ENCODE data around the gene AUP1.
"Not testable (repeated sequence)": the region's sequence is repeated elsewhere in the genome, so short reads cannot be mapped to it uniquely, and the experiment has no call there.

The AUP1 gene, protein sequence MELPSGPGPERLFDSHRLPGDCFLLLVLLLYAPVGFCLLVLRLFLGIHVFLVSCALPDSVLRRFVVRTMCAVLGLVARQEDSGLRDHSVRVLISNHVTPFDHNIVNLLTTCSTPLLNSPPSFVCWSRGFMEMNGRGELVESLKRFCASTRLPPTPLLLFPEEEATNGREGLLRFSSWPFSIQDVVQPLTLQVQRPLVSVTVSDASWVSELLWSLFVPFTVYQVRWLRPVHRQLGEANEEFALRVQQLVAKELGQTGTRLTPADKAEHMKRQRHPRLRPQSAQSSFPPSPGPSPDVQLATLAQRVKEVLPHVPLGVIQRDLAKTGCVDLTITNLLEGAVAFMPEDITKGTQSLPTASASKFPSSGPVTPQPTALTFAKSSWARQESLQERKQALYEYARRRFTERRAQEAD

DNA sequence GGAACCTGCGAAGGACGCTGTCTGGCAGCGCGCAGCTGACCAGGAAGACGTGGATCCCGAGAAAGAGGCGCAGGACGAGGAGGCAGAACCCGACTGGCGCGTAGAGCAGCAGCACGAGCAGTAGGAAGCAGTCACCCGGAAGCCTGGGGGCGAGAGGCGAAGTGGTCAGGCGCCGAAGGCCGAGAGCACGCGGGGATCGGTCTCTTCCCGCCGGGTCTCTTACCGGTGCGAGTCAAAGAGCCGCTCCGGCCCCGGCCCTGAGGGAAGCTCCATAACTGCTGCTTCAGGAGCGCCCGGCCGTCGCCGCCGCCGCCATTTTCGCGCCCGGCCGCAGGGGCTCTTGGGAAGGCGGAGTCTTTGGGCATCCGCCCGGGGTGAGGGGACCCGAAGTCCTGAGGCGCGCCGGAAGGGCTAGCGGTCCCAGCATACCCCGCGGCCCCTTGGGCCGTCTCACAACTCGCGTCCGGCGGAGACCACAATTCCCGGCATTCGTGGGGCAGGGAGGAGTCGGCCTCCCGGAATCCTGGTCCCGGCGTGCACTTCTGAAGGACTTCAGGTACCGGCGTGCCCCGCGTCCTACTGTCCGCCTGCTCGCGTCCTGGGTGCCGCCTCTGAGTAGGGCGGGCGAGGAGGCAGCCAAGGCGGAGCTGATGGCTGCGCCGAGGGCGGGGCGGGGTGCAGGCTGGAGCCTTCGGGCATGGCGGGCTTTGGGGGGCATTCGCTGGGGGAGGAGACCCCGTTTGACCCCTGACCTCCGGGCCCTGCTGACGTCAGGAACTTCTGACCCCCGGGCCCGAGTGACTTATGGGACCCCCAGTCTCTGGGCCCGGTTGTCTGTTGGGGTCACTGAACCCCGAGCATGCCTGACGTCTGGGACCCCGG lies at the start of gene AUP1, which contains the start of gene HTRA2:
TSS of gene AUP1 (minus strand) at position 350 of the 882 bp plus-strand sequence. CDS start at position 273, 77 bp downstream.
TSS of gene HTRA2 (plus strand) at position 577 of the 882 bp plus-strand sequence. CDS start at position 651, 74 bp downstream.
- DNase-seq = peak; percentile 85 to 99 (median 98)

DNA sequence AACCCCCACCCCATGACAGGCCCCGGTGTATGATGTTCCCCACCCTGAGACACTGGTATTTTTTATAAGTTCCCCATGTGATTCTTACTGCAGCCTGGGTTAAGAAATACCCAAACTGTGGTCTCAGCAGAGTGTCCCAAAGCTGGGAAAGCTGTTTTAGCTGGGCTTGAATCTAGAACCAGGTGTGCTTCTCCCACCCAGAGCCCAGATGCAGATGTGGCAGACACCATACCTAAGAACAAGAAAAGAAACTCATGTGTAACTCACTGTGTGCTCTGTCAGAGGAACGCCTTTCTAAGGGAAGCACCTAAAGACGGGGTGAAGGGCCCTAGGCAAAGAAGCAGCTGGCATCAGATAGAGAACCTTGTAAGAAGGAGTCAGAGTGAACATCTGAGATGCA lies 48.9 kb upstream of the AUP1 start:
- DNase-seq = no peak

- no peak for DNase-seq
These were observed 47.9 kb upstream of the AUP1 start for GRCh38 chr2:74577448-74577847.

GRCh38 chr2:74576863-74577229 lies 47.3 kb upstream of the AUP1 start:
- peak in 9 of 58 donors; percentile 9 to 63 (median 26) for DNase-seq

GRCh38 chr2:74576211-74576862 lies 46.8 kb upstream of the AUP1 start:
- DNase-seq = no peak

DNA sequence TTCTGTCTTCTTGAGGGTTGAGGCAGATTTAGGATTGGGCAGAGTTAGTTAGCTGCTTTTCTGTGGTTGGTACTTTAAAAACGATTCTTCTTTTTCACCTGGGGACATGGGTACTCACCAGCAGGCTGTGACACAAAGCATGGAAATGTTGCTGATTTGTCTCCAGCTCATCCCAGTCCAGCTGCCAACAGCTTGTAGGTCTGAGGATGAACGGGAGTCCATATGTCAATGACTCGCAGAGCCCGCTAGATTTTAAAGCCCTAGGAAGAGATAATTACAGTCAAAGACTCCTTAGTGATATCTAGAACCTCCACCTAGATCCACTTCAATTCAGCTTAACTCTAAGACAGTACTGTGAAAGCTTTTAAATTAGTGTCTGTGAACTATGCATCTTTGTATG lies 45.8 kb upstream of the AUP1 start:
- no peak for DNase-seq

DNA sequence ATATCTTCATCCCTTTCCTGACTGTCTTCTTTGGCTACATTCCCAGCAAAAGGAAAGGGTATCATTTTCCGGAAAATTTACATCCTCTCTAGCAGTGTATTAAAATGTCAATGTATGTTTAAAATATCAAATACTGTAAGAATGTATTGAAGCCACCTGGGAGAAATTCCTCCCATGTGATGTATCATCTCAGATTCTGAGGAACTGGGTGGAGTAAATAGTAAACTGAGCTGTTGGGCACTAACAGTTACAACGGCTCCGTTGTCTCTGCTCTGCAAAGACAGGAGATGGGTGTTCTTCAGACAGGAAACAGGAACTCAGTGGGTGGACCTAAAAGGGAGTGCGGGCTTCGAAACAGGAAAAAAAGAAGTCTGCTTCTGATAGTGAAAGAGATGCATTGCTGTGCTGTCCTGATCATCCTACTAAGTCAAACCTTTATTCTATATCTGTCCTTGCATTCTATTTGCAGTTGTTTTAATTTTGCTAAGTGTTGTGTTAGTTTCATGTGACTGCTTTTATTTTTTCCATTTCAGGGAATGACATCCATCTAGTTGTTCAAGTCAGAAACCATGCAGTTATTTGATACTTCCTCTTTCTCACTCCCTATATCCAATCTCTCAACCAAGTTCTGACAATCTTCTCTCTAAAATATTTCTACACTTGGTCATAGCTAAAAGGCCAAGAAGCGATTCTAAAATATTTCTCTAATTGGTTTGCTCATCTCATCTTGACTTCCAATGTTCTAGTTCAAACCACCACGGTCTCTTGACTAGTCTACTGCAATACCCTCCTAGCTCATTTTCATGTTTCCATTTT lies 44.4 kb upstream of the AUP1 start:
- peak in 1 of 58 donors; percentile 30 for DNase-seq

DNA sequence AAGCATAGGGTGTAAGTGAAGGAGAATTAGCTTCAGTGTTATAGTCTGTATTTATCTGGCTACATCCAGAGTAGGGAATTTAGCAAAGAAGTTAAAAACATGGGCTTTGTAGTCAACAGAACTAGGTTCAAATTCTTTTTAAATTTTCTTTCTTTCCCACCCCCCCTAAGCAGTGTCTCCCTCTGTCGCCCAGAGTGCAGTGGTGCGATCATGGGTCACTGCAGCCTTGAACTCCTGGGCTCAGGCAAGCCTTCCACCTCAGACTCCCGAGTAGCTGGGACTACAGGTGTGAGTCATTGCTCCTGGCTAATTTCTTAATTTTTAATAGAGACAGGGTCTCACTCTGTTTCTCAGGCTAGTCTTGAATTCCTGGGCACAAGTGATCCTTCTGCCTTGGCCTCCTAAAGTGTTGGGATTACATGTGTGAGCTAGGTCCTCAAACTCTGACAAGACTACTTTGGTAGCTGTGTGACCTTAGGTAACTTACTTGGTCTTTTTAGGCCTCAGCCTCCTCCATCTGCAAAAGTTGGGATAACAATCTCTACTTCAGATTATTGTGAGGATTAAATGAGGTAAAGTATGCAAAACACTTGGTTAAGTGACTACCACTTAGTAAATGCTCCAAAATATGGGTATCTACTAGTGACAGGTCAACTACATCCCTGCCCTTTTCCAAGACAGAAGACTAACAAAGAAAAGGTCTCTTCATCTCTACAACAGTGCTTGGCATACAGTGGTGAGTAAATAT lies 42.8 kb upstream of the AUP1 start:
- no peak for DNase-seq

DNA sequence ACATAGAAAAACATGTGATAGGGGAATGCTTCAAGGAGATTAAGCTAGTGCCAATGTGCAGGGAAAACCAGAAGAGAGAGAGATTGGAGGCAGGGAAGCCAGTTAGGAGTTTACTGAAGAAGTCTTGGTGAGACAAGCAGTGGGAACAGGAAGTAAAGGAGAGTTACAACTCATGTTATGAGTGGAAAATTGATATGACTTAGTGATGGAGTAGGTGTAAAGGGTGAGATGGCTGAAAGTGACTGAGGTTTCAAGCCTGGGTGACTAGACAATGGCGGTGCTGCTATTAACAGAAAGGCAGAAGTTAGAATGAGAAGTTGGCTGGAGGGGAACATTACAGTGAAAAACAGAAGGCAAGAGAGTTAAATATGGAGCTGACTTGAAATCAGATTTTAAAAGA lies 41.6 kb upstream of the AUP1 start:
- DNase-seq = no peak

DNA sequence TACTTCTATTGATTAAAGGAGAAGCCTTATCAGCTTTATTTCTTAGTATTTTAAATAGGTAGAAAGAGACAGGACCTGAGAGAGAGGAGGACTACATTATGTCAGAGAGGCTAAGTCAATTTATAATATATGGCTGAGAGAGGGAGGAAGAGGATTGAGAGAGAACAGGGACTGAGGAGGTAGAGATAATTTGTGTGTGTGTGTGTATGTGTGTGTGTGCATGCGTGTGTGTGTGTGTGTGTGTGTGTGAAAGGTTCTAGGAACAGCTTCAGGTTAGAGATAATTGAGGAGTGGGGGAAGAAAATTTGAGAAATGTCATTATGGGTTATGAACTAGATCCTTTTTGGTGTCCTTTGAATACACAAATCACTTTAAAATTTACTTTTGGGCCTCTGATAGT lies 40.2 kb upstream of the AUP1 start:
- no peak for DNase-seq

- no peak for DNase-seq
These were observed 38.4 kb upstream of the AUP1 start for GRCh38 chr2:74567881-74568280.

DNA sequence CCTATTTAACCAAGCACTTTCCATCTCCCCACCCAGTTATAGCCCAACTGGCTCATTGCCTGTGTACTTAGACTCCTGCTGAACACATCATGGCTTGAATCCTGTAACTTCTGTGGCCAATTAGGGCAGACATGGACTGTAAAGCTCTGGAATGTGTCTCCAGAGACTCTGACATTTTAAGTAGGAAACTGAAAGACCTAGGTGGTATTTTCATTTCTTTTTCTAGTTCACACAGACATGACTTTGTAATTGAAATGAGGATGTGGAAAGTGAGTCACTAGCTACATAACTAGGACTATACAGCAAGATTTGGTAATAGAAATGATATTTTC lies 37.2 kb upstream of the AUP1 start:
- no peak for DNase-seq

GRCh38 chr2:74566076-74566753 lies 36.7 kb upstream of the AUP1 start:
- DNase-seq = no peak

- DNase-seq = no peak
These were observed 34.7 kb upstream of the AUP1 start for GRCh38 chr2:74564222-74564621.

DNA sequence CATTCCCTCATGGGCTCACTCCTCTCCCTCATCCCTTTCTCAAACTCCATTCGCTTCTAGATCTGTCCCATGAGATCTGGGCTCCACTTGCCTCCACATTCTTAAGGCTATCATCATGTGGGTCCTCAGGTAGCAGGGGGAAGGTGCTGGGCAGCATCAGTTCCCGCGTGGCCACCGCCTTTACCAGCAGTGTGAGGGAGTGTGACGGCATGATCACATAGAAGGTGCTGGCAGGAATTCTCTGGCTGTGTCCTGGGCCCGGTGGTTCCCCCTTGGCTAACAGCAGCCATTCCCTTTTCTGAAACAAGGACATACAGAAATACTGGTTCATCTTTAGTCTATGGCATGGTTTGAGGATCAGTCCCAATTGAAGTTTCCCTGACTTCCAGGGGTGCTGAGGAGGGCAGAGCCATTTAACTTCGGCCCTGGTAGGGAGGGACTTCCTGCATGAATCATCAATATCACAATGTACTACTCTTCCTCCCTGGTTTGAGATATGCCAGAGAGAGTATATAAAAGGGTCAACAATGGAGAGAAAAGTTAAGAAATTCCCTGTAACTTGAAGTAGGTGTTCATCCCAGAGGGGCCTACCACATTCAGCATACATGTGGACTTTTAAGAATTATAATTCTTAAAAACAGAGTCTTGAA lies 32.7 kb upstream of the AUP1 start:
- DNase-seq = no peak

- not testable (repeated sequence) for DNase-seq
These were observed 31.5 kb upstream of the AUP1 start for GRCh38 chr2:74561022-74561421.

DNA sequence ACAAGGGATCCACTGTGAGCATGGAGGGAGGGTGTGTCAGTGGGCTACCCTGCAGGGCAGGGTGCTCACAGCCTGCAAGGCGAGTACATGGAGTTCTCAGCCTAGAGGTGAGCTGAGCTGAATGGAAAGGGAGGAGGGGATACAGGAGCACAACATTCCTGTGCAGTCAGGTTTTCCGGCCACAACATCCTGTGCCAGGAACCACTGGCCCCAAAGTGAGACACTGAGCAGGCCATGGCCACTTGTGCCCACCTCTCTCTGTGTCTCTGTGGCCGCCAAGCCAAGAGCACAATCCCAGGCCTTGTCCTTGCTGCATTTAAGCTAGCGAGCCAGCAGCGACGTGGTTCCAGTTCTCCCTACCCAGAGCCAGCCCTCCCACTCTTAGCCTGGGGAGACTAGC lies 31.1 kb upstream of the AUP1 start:
- DNase-seq = no peak

DNA sequence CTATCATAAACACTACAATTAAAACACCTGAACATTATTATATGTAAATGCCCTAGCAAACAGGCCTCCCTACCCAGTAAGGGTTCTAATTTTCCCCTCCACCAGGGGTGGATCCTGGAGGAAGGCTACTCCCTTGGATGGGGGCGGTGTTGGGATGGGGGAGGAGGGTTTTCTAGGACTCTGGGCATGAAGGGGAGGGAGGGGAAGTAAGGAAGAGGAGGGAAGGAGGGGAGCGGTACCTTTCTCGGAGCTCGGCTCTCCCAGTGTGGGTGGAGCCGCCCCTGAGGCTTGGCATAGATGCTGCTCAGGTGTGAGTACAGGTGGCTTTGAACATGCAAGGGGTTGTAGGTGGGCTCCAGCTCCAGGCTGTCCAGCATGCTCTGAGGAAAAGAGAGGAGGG lies 30.4 kb upstream of the AUP1 start:
- no peak for DNase-seq

Data from anterior cingulate cortex (tissue), 58 donors.